ENCODE measurements around the gene COL7A1.

DNA sequence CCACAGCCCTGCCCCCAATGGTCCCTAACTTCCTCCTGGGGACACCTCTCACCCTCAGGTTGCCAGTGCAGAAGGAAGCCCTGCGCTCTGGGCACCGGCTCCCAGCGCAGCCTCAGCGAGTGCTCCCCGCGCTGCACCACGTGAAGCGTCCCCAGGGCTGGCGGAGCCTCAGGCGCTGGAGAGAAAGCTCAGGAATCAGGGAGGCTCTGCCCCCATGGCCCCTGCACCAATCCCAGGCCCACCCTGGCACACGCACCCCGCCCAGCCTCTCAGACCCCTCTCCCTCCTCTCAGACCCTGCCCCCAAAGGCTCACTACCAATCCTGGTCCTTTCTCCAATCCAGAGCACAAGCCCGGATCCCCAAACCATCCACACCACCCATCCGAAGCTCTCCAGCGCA is 6.9 kb downstream of the COL7A1 start:
- TF ChIP-seq, protein P1, sequence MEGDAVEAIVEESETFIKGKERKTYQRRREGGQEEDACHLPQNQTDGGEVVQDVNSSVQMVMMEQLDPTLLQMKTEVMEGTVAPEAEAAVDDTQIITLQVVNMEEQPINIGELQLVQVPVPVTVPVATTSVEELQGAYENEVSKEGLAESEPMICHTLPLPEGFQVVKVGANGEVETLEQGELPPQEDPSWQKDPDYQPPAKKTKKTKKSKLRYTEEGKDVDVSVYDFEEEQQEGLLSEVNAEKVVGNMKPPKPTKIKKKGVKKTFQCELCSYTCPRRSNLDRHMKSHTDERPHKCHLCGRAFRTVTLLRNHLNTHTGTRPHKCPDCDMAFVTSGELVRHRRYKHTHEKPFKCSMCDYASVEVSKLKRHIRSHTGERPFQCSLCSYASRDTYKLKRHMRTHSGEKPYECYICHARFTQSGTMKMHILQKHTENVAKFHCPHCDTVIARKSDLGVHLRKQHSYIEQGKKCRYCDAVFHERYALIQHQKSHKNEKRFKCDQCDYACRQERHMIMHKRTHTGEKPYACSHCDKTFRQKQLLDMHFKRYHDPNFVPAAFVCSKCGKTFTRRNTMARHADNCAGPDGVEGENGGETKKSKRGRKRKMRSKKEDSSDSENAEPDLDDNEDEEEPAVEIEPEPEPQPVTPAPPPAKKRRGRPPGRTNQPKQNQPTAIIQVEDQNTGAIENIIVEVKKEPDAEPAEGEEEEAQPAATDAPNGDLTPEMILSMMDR (conservative IDR thresholded peaks at IDR 0.05; ENCODE audit: low read depth, low read length), result no peak
- no peak for TF ChIP-seq EZH2 (IDR thresholded peaks at IDR 0.05; ENCODE audit: borderline replicate concordance, low read depth, low read length, poor library complexity, severe bottlenecking)

Measured in A673 (cell line).